GM18870 (cell line): ENCODE measurements around the gene DMD.
"Not testable (repeated sequence)": the region's sequence is repeated elsewhere in the genome, so short reads cannot be mapped to it uniquely, and the experiment has no call there.

Experiments used
- ATAC-seq: cut with Tn5 transposase; IDR thresholded peaks from one replicate; pipeline ENCODE4 v1.9.1; 2021; ENCODE audit warnings: moderate library complexity; ENCODE audit not compliant: unreplicated experiment

Gene DMD

GRCh38 chrX:31378973-31379372 is 1832.4 kb downstream of the DMD start:
- not testable (repeated sequence) for ATAC-seq

GRCh38 chrX:31377821-31378220 is 1833.5 kb downstream of the DMD start:
- not testable (repeated sequence) for ATAC-seq

GRCh38 chrX:31376408-31377022 is 1834.8 kb downstream of the DMD start:
- ATAC-seq: no peak

GRCh38 chrX:31374786-31375185 is 1836.6 kb downstream of the DMD start:
- ATAC-seq: no peak

GRCh38 chrX:31371956-31372355 is 1839.4 kb downstream of the DMD start:
- ATAC-seq: no peak

- no peak for ATAC-seq
Observed at GRCh38 chrX:31367816-31368215, 1843.5 kb downstream of the DMD start.

- ATAC-seq: no peak
Observed at GRCh38 chrX:31366041-31366440, 1845.3 kb downstream of the DMD start.

- no peak for ATAC-seq
Observed at GRCh38 chrX:31356275-31357212, 1854.8 kb downstream of the DMD start.

- ATAC-seq: no peak
Observed at GRCh38 chrX:31355206-31355955, 1856.0 kb downstream of the DMD start.

GRCh38 chrX:31353095-31353494 is 1858.3 kb downstream of the DMD start:
- no peak for ATAC-seq

GRCh38 chrX:31350808-31351074 is 1860.6 kb downstream of the DMD start:
- no peak for ATAC-seq

GRCh38 chrX:31349515-31349914 is 1861.8 kb downstream of the DMD start:
- ATAC-seq: no peak

- ATAC-seq: no peak
Observed at GRCh38 chrX:31340587-31340986, 1870.8 kb downstream of the DMD start.

GRCh38 chrX:31338991-31339350 is 1872.4 kb downstream of the DMD start:
- ATAC-seq: no peak

GRCh38 chrX:31337332-31337731 is 1874.0 kb downstream of the DMD start:
- ATAC-seq: no peak

GRCh38 chrX:31336419-31336818 is 1874.9 kb downstream of the DMD start:
- no peak for ATAC-seq

GRCh38 chrX:31334997-31335396 is 1876.4 kb downstream of the DMD start:
- no peak for ATAC-seq

GRCh38 chrX:31333165-31333831 is 1878.1 kb downstream of the DMD start:
- no peak for ATAC-seq

GRCh38 chrX:31331928-31332327 is 1879.4 kb downstream of the DMD start:
- ATAC-seq: no peak

- no peak for ATAC-seq
Observed at GRCh38 chrX:31331015-31331414, 1880.3 kb downstream of the DMD start.

- no peak for ATAC-seq
Observed at GRCh38 chrX:31329298-31329697, 1882.1 kb downstream of the DMD start.
